HG03060 (cell line): Measurements from ENCODE around the gene FRMD5.

ENCODE experiments used
- ATAC-seq: cut with Tn5 transposase; IDR thresholded peaks from one replicate; pipeline ENCODE4 v1.9.1; 2021; ENCODE audit warnings: low read depth, moderate number of reproducible peaks; ENCODE audit not compliant: unreplicated experiment

The FRMD5 gene

GRCh38 chr15:43908516-43909050, 286.5 kb downstream of the FRMD5 start:
- no peak for ATAC-seq

- ATAC-seq = no peak
These were observed 289.3 kb downstream of the FRMD5 start for GRCh38 chr15:43905755-43906154.

- no peak for ATAC-seq
These were observed 291.2 kb downstream of the FRMD5 start for GRCh38 chr15:43903864-43904290.

- no peak for ATAC-seq
These were observed 293.6 kb downstream of the FRMD5 start for GRCh38 chr15:43901495-43901894.

GRCh38 chr15:43900996-43901395, 294.1 kb downstream of the FRMD5 start:
- no peak for ATAC-seq

GRCh38 chr15:43899928-43900327, 295.1 kb downstream of the FRMD5 start:
- no peak for ATAC-seq

GRCh38 chr15:43898891-43899290, 296.2 kb downstream of the FRMD5 start:
- no peak for ATAC-seq

GRCh38 chr15:43896543-43896942, 298.5 kb downstream of the FRMD5 start:
- ATAC-seq = no peak

GRCh38 chr15:43895586-43895985, 299.5 kb downstream of the FRMD5 start:
- no peak for ATAC-seq

GRCh38 chr15:43893956-43894355, 301.1 kb downstream of the FRMD5 start:
- ATAC-seq = no peak

- no peak for ATAC-seq
These were observed 306.0 kb downstream of the FRMD5 start for GRCh38 chr15:43889042-43889441.

GRCh38 chr15:43887901-43888300, 307.2 kb downstream of the FRMD5 start:
- no peak for ATAC-seq

- no peak for ATAC-seq
These were observed 308.5 kb downstream of the FRMD5 start for GRCh38 chr15:43886558-43886957.

- no peak for ATAC-seq
These were observed 311.5 kb downstream of the FRMD5 start for GRCh38 chr15:43883571-43883970.

- no peak for ATAC-seq
These were observed 313.1 kb downstream of the FRMD5 start for GRCh38 chr15:43881944-43882343.

- no peak for ATAC-seq
These were observed 313.8 kb downstream of the FRMD5 start for GRCh38 chr15:43881245-43881644.

GRCh38 chr15:43880406-43881194, 314.5 kb downstream of the FRMD5 start:
- ATAC-seq = no peak

GRCh38 chr15:43879386-43880355, 315.4 kb downstream of the FRMD5 start:
- no peak for ATAC-seq

GRCh38 chr15:43878446-43878845, 316.6 kb downstream of the FRMD5 start:
- ATAC-seq = no peak

- ATAC-seq = no peak
These were observed 317.7 kb downstream of the FRMD5 start for GRCh38 chr15:43877371-43877770.

- no peak for ATAC-seq
These were observed 318.2 kb downstream of the FRMD5 start for GRCh38 chr15:43876872-43877271.
